T follicular helper cell (primary cell): ENCODE measurements around the gene ATCAY.

ENCODE experiments used
- DNase-seq: peaks from one replicate; pipeline ENCODE4 v3.0.0-alpha.2; 2020; ENCODE audit warnings: low read depth

Gene ATCAY

GRCh38 chr19:3970313-3970807 lies 89.9 kb downstream of the ATCAY start:
- DNase-seq, result no peak

GRCh38 chr19:3970808-3971598 lies 90.5 kb downstream of the ATCAY start, which contains the start of gene DAPK3:
DAPK3 (minus strand) TSS chr19:3971099; CDS start chr19:3969735, 1,364 bp downstream.
- peak; percentile 83 for DNase-seq

- DNase-seq, result no peak
Measured at GRCh38 chr19:3975144-3975543, 94.7 kb downstream of the ATCAY start.

GRCh38 chr19:3975637-3976087 lies 95.2 kb downstream of the ATCAY start:
- no peak for DNase-seq

- DNase-seq, result no peak
Measured at GRCh38 chr19:3976495-3977241, 96.2 kb downstream of the ATCAY start.
